C4-2B (cell line): ENCODE measurements around the gene CABLES2.

Source experiments
- ZFX ChIP-seq: fragments of 450-650 bp; IDR thresholded peaks from 2 replicates; pipeline ENCODE4 v1.6.1; 2017
- TF ChIP-seq, protein P1 (sequence below): fragments of 450-650 bp; conservative IDR thresholded peaks from 2 replicates; pipeline ENCODE4 v1.5.1; 2017; ENCODE audit warnings: mild to moderate bottlenecking

DNA sequence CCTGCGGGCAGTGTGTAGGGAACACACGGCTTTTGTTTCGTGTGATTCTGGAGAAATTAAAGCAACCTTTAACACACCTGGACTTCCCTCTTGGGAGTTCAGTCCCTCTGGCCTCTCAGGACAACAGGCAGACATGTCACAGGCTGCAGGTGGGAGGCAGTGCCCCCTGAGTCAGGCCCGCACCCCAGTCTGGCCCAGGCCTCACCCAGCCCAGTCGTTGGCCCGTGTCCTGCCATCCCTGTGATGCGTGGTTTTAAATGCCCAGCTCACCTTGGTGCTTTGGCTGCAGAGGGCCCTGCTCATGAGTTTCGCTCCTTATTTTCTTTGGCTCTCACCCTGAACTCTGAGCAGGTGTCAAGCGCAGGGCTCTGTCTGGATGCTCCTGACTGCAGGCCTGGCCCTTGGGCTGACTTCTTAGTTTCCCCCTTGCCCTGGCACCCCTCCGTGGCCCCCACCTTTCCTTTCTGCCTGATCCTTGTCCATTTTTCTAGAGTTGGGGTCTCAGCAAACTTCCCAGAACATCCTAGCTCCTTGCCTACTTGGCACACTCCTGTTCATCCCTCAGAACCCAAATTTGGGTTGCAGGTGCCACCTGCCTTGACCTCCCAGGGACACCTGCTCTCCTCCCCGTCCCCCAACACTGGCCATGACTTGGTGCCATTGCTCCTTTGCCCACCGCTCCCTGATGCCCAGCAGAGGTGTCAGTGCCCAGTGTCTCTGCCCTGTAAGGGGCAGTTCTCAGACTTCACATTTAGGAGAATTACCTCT is 2.2 kb upstream of the CABLES2 start:
- TF ChIP-seq, protein P1, sequence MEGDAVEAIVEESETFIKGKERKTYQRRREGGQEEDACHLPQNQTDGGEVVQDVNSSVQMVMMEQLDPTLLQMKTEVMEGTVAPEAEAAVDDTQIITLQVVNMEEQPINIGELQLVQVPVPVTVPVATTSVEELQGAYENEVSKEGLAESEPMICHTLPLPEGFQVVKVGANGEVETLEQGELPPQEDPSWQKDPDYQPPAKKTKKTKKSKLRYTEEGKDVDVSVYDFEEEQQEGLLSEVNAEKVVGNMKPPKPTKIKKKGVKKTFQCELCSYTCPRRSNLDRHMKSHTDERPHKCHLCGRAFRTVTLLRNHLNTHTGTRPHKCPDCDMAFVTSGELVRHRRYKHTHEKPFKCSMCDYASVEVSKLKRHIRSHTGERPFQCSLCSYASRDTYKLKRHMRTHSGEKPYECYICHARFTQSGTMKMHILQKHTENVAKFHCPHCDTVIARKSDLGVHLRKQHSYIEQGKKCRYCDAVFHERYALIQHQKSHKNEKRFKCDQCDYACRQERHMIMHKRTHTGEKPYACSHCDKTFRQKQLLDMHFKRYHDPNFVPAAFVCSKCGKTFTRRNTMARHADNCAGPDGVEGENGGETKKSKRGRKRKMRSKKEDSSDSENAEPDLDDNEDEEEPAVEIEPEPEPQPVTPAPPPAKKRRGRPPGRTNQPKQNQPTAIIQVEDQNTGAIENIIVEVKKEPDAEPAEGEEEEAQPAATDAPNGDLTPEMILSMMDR = no peak
- TF ChIP-seq ZFX = no peak
